ENCODE data around the gene C2CD5.
A peak's percentile ranks its signal among the peaks of the same experiment; 100 is the strongest.
"Not testable (repeated sequence)": the region's sequence is repeated elsewhere in the genome, so short reads cannot be mapped to it uniquely, and the experiment has no call there.

C2CD5 gene

DNA sequence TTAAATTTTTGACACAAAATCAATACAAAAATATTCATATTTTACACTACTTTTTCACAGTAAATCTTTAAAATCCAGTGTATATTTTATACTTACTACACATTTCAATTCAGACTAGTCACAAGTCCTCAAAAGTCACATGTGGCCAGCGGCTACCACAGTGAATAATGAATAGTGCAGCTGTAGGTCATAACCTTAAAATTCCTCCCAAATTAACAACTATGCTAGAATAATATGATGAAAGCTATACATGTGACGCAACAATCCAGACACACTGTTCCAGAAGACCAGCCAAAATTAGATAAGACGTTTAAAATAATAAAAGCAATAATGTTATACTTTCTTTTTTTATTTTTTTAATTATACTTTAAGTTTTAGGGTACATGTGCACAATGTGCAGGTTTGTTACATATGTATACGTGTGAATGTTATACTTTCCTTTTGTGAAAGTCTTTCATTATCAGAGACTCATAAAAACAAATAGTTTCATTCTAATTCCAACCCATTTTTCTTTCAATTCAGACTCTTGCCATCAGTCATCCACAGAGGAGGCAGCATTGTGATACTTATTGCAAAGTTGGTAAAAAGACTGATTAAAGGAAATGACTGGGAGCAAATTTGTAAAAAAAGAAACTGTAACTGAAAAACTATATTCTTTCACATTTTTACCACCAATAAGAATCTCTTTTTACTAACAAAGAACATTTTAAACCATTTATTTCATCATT lies 67.0 kb downstream of the C2CD5 start:
- DNase-seq = no peak

DNA sequence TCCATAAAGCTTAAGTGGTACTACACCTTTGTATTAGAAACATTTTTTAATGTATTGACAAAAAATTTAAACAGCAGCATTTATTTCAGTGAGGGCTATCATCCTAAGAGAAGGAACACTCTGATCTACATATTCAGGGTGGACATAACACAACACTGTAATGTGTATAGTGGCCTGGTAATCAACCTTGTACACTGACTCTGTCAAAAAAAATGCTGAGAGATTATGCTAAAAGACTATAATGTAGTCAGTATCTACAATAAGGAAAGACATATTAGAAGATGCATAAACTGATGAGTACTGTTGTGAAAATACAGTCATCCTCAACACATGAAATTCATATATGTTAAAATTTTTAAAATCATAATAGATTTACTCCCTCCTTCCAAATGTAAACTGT lies 68.2 kb downstream of the C2CD5 start:
- DNase-seq = no peak

DNA sequence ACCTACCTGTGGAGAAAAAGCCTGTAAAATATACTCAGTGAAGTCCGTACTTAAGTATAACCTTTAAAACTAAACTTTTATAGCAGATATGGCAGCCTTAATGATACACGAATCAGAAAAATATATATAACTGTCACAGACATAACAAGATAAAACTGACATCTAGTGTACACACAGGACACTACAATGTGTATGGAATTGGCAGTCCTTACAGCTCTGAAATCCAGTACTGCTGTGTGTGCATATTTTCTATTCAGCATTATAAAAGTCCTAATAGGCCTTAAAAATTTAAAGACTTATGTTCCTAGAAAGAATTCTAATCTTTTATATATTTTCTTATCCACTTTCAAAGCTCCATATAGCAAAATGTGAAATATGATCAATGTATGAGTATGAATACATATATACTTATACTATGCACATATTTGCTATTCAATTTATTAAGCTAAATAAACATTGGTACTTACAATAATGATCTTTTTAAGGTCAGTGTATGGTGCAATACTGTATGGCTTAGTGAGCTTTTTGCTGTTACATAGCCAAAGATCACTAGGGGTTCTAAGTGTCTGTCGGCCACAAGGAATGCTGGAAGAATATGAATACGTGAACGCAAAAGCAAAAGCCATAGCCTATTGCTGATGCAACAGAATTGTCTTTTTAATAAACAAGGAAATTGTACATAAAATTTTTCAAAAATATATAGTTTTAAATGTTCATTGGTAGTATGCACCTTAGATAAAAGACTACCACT lies 69.2 kb downstream of the C2CD5 start:
- no peak for DNase-seq

DNA sequence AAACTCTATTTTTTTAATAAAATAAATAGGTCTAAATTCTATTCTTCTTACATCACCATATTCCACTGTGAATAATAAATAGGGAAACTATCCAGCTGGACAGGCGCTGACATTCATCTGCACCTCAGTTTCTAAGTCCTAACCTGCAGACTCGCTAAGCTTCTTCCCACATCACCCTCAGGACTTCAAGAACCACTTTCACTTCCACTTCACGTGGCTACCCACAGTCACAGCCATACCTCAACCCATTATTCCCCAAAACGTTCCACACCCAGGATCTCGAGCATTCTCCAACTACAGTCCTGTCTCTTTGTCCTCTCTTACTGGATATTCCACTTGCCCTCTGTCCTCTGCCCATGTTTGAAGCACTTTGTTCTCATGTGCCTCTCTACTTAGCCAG lies 71.1 kb downstream of the C2CD5 start:
- DNase-seq = no peak

DNA sequence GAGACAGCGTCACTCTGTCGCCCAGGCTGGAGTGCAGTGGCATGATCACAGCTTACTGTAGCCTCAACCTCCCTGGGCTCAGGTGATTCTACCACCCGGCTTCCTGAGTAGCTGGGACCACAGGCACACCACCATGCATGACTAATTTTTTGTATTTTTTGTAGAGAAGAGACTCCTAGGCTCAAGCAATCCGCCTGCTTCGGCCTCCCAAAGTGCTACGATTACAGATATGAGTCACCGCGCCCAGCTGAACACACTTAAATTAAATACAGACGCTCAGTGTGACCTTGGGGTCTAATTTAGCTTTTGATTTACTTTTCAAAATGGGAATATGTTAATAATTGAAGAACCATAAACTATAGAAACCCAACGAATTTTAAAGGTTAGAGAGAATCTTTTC lies 77.2 kb downstream of the C2CD5 start:
- no peak for DNase-seq

DNA sequence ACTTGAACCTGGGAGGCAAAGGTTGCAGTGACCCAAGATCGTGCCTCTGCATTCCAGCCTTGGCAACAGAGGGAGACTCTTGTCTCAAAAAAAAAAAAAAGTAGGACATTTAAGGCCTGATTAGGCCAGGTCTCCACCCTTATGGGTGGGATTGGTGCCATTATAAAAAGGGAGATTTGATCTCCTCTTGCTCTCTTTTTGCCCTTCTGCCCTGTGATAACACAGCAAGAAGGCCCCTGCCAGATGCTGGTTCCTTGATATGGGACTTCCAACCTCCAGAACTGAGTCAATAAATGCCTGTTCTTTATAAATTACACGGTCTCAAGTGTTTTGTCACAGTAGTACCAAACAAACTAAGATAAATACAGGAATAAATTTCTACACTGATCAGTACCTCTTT lies 81.0 kb downstream of the C2CD5 start:
- DNase-seq = no peak

DNA sequence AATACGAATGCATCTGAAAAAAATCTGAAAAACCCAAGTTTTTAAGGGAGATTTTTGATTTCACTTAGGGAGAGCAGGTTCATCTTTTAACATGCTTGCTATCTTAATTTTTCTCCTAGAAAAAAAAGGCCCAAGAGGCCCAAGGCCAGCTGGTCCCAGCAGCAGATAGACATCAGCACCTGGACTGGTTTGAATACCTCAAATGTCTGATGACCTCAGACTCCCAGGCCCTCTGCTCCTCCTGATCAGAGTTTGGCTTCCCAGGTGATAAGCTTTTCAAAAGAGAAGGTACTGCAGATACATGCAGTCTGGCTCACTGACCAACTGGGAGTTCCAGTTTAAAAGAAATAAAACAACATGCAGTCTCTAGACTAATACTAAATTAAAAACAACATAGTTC lies 82.6 kb downstream of the C2CD5 start:
- no peak for DNase-seq

DNA sequence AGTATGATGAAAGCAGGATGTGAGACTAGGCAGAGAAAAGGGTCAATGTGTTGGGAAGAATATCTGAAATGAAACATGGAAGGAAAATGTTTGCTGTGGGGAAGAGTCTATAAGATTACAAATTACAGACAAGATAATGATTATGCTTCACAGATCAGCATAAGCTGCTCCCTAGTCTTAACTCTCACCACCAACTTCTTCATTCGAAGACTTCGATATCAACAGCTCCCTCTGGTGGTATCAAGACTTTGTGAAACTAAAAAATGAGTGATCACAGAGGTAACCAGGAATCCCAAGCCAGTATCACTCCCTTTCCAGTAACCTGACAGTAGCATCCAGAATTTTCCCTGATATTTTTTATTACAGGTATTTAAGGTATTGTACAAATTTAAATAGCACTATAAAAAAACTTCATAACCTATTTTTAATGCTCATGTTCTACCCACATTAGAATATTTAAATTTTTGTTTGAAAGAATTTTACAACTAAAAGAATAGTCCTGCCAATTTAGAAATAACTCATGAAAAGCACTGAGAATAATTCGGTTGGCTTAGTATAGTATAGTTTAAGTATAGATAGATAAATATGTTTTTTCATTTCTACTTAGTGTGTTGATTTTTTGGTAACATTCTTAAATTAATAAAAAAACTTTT lies 84.4 kb downstream of the C2CD5 start:
- no peak for DNase-seq

DNA sequence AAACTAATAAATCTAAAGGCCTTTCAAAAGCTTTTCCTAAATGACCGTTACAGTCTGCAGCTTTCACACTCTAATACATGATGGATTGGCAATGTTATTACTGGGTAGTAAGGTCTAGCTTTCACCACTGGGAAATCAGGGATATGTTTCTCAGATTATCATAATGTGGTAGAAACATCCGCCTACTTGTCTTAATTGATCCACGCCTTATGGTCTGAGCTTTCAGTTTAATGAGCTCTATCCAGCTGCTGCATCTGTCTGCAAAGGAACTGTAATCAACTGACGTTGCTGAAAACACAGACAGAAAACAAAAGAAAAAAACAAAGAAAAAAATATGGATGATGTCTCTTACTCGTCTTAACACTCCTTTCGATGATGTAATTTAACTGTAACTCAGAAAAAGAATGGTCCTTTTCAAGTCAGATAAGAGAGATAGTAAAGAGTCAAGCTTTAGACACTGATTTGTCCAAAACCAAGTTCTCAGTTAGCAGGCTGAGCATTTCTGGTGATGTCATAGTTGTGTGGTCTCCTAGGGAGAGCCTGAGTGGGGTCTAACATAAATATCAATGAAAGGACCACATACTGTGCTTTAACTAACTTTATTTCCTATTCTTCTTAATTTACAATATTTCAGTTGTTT lies 85.9 kb downstream of the C2CD5 start:
- DNase-seq = no peak

DNA sequence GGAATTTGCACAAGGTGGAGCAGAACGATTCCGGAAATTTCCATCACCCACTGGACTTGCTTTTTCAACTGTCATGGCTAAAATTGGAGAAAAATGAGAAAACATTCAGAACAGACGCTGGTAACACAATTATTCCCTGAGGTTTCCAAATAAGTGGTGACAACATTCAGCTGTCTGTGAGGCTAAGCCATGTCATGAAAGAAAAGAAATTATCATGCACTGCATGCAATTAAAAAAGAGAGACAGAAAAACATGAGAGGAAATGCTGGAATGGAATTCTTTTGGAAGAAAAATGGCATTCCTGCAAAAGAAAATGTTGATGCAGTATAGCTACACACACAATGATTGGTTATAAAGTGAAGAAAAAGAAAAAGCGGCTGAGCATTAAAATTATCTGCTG lies 87.3 kb downstream of the C2CD5 start:
- no peak for DNase-seq

DNA sequence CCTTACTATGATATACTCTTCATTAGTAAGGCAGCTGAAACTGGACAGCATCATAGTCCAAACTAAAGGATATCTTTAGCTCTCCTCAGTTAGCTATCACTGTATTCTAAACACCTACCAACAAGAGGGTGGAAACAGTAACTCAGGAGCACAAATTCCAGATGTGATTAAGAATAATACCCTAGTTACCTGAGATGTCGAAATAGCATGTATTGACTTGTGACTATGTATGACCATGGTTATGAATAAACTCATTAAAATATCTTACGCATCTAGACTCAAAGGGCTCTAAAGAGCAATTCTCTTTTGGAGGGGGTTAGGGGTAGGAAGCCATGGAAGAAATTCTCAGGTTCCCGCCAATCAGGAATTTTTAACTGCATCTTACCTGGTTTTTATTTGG lies 90.8 kb downstream of the C2CD5 start:
- DNase-seq = no peak

DNA sequence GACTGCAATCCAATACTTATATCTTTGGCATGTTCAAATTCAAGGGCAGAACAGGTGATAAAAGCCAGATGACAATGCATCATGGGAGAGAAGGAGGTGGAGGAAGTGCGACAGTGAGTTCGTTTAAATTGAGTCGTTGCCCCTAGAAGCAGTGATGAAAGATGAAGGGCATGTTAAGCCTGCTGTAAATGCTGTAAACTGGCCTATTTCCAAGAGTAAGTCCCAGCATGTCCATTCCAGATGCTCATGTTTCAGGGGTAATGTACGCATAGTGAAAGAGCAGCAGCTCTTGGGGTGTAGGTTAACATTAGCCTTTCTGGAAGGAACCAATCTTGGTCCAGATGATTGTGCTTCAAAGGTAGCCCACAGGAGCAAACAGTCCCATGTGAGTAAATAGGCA lies 97.1 kb downstream of the C2CD5 start:
- no peak for DNase-seq

DNA sequence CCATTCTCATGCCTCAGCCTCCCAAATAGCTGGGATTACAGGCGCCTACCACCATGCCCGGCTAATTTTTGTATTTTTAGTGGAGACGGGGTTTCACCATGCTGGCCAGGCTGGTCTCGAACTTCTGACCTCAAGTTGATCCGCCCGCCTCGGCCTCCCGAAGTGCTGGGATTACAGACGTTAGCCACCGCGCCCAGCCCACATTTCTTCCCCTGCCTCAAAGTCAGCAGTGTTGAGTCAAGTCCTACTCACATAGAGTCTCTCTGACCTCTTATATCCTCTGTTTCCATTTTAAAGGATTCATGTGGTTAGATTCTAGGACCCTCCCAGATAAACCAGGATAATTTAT lies 100.1 kb downstream of the C2CD5 start:
- DNase-seq = not testable (repeated sequence)

DNA sequence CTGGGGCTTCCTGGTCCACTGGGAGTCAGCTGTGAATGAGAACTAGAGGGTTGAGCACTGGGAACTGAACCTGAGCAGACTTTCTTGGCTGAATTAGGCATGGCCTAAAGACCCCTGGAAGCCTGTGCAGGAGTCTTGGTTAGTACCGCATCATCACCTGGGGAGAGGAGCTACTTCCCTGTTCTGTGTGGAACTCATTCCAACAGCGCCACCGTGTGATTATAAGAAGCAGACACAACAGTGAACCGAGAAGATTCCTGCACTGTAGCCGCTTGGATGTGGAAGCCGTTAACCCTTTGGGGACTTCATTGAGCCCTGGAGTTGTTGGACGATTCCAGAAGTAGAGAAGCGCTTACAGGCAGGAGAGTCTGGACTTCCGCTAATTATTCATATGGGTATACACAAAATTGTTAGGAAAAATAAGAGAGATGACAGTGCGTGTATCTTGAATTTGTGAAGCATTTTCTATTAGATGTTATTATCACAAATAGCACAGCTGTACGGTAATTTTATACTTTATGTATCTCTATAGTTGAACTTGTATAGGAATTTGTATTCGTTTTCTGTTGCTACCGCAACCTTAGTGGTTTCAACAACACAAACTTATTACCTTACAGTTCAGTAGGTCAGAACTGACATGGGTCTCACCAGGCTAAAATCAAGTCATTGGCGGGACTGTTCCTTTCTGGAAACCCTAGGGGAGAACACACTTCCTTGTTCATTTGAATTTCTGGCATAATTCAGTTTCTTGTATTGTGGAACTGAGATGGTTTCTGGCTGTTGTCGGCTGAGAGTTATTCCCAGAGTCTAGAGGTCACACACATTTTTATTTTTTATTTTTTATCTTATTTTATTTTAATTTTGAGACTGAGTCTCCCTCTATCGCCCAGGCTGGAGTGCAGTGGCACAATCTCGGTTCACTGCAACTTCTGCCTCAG lies 100.7 kb downstream of the C2CD5 start:
- DNase-seq = peak; percentile 48 to 58

DNA sequence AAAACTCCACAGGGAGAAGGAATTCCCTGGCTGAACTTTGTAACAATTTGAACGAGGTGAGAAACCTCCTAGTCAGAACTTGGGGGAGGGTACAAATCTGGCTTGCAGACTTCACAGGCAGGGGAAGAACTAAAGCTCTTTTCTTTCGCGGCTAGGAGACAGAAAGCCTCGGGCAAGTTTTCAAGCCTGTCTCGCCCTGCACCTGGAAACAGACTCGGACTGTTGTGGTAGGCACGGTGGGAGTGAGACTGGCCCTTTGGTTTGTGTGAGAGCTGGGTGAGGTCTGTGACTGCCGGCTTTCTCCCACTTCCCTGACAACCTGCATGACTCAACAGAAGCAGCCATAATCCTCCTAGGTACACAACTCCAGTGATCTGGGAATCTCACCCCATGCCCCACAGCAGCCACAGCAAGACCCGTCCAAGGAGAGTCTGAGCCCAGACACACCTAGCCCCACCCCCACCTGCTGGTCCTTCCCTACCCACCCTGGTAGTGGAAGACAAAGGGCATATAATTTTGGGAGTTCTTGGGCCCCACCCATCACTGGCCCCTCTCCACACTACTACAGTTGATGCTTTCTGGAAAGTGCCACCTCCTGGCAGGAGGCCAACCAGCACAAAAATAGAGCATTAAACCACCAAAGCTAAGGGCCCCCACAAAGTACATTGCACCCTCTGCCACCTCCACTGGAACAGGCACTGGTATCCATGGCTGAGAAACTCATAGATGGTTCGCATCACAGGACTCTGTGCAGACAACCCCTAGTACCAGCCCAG lies 107.1 kb downstream of the C2CD5 start:
- DNase-seq = no peak

DNA sequence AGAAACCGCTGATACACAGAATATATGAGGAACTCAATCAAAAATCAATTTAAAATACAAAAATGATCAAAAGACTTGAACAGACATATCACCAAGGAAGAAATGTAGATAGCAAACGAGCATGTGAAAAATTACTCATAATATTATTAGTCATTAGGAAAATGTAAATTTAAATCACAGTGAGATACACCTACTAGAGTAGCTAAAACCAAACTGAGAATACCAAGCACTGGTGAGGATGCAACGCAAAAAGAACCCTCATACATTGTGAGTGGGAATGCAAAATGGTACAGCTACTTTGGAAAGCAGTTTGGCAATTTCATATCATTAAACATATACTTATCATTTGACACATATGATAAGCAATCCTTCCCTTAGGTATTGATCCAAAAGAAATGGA lies 108.8 kb downstream of the C2CD5 start:
- no peak for DNase-seq

DNA sequence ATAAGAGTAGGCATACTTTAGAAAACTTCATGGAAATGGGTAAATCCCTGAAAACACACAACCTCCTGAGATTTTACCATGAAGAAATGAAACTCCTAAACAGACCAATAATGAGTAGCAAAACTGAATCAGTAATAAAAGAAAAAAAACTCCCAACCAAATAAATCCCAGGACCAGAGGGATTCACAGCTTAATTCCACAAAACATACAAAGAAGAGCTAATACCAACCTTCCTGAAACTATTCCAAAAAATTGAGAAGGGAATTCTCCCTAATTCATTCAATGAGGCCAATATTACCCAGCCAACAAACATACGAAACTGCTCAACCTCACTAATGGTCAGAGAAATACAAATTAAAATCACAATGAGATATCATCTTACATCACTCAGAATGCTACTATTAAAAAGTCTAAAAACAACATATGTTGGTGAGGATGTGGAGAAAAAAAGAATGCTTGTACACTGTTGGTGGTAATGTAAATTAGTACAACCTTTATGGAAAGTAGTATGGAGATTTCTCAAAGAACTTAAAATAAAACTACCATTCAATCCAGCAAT lies 112.6 kb downstream of the C2CD5 start:
- no peak for DNase-seq

DNA sequence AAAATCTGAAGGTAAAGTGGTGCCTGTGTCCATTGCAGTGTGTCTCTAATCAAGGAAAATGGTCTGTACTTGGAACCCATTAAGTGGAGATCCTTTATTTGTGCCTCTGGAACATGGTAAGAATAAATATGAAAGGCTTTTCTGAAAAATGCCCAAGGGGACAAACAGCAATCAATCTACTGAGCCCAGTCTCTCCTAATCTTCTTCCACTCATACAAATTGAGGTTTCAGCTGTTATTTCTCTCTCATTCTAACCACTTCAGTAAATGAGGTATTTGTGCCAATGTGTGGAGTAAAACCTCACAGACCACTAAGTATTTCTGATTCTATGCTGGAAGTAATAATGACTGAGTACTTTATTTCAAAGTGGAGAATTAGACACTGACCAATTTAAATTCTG lies 127.5 kb downstream of the C2CD5 start:
- no peak for DNase-seq

DNA sequence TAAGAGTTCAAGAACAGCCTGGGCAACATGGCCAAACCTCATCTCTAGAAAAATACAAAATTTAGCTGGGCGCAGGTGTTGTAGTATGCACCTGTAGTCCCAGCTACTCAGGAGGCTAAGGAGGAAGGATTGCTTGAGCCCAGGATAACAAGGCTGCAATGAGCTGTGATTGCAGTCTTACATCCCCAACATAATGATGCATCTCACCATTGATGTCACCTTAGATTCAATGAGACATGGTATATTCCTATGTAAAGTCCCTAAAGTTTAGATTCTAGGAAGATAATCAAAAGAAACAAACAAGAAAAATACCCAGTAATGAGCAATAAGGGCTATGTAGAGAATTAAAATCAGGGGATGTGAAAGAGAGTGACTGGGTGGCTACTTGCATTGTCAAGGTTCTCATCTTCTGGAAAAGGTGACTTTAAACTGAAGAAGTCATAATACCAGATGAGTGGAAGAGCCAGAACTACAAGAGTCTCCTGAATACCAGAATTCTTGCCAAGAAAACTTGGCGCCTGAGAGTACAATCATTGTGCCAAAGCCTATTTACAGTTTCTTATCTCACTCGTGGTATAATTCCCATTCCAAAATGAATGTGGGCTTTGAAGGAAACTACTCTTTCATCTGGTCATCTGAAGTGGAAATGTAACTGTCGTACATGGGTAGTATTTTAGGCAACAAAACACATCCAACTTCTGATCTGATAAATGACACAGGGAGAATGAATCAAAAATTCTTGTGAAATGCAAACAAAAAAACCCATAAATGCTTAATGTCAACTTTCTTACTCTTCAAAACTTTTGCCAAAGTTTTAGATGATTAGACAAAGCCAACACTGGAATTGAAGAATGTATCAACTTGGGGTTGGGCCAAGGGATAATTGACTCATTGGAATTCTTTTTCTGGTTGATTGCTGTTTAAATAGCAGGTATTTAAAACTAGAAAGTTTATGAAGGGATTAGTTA lies 128.7 kb downstream of the C2CD5 start:
- no peak for DNase-seq

DNA sequence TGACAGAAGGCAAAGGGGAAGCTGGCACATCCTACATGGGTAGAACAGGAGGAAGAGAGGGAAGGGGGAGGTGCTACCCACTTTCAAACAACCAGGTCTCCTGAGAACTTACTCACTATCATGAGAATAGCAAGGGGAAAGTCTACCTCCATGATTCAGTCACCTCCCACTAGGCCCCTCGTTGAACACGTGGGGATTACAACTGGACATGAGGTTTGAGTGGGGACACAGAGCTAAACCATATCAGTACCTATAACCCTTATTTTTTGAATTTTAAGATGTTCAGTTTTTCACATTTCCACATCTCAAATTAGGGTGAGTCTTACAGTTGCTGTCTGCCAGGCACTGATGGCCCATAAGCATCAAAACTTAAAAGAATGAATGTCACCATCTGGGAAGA lies 129.6 kb downstream of the C2CD5 start:
- DNase-seq = no peak
